IPS-18c (cell line): ENCODE measurements around the gene NPFFR2.

ENCODE experiments used
- H3K4me3 ChIP-seq: 2 replicates; pipeline ENCODE4 v1.7.0; 2013; ENCODE audit warnings: low read depth, mild to moderate bottlenecking, low read length, moderate library complexity; ENCODE audit not compliant: insufficient read depth
- H3K9me3 ChIP-seq: one replicate; pipeline ENCODE4 v1.6.1; 2013; ENCODE audit warnings: mild to moderate bottlenecking, low read length, moderate library complexity; ENCODE audit not compliant: control insufficient read depth, insufficient read depth

NPFFR2 gene

GRCh38 chr4:72194046-72194445 lies 162.2 kb downstream of the NPFFR2 start:
- peaks cover 2% of the 10 kb centered on the region for H3K9me3 ChIP-seq
- no peak overlapping the region for H3K4me3 ChIP-seq

- Histone ChIP-seq H3K4me3 (no peak overlapping the region), H3K9me3 (peaks cover 2% of the 10 kb centered on the region)
Observed at GRCh38 chr4:72194453-72194852, 162.7 kb downstream of the NPFFR2 start.
